Vagina (tissue), 2 donors: ENCODE results near the gene ANO10. TPM values are rescaled to one million over a fixed set of nuclear protein-coding genes. Genes with fewer than 3 reads are reported as not detected.

Experiments used
- DNase-seq, 2 donors: peaks; one replicate each; pipeline ENCODE4 v3.0.0-alpha.2; 2017; ENCODE audit errors: extremely low spot score in 2 of 2
- H3K27ac ChIP-seq: fragments of 200-600 bp; sonication (generic); one replicate; pipeline ENCODE4 v1.5.1; 2019
- H3K27me3 ChIP-seq: fragments of 200-600 bp; sonication (generic); one replicate; pipeline ENCODE4 v1.5.1; 2019
- H3K36me3 ChIP-seq, 2 donors: fragments of 200-600 bp; sonication (generic); one replicate each; pipeline ENCODE4 v1.5.1; 2017 to 2019
- H3K4me1 ChIP-seq: fragments of 200-600 bp; sonication (generic); one replicate; pipeline ENCODE4 v1.5.1; 2019
- H3K4me3 ChIP-seq, 2 donors: fragments of 200-600 bp; sonication (generic); 1 replicate in 1 of 2; 2 replicates in 1 of 2; pipeline ENCODE4 v1.5.1; 2016 to 2019
- H3K9me3 ChIP-seq: fragments of 200-600 bp; sonication (generic); one replicate; pipeline ENCODE4 v1.5.1; 2019
- POLR2A ChIP-seq, 2 donors: fragments of 450-650 bp; IDR thresholded peaks; one replicate each; pipeline ENCODE4 v1.6.1; 2017; ENCODE audit warnings: antibody characterized with exemption in 2 of 2, mild to moderate bottlenecking in 2 of 2, moderate library complexity in 2 of 2
- POLR2AphosphoS5 ChIP-seq, 2 donors: sonication (generic); formaldehyde crosslinking; IDR thresholded peaks; one replicate each; pipeline ENCODE4 v1.9.0; 2017; ENCODE audit warnings: antibody characterized with exemption in 2 of 2, mild to moderate bottlenecking in 2 of 2, low read depth in 1 of 2; ENCODE audit not compliant: insufficient read depth in 1 of 2
- intact Hi-C: fragments of 100-400 bp; cut with DNase I; formaldehyde crosslinking; loops from one replicate; pipeline ENCODE4 v1.15.1; 2023
- total RNA-seq: library from RNA; depleted of rRNA; stranded (reverse); fragments of >200 nt; gene quantifications from one replicate; pipeline ENCODE4 v1.2.3, GENCODE V29; 2016
- TF ChIP-seq, protein P1 (sequence below), 3 experiments: fragments of 450-650 bp in 2 of 3; fragments of 200-600 bp in 1 of 3; sonication (generic) in 1 of 3; IDR thresholded peaks; one replicate each; pipeline ENCODE4 v1.5.1; 2017 to 2019; ENCODE audit warnings: antibody characterized with exemption in 3 of 3, mild to moderate bottlenecking in 2 of 3, moderate library complexity in 2 of 3

The ANO10 gene
- total RNA-seq, 1 donor from 2014 or later: 29.0 TPM

DNA sequence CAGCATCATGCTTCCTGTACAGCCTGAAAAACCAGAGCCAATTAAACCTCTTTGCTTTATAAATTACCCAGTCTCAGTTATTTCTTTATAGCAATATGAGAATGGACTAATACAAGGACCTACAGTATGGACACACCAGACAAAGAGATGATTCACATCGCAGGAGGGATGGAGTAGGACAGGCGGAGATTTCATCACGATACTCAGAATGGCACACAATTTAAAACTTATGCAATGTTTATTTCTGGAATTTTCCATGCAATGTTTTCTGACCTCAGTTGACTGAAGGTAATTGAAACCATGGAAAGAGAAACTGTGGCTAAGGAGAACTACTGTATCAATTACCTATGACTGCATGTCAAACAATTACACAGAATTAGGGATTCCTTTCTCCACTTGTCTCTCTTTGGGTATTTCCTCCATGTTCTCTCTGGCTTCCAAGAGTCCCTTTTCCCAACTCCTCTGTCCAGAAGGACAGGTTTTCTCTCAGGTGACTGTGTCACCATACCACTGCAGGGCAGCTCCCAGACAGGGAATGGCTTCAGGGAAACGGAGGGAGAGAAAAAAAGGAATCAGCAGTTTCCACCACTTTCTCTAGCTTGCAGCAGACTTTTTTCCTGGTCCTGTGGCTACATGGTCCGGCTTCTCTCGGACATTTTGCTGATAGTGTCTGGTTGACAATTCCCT is 3.0 kb upstream of the ANO10 start:
- Histone ChIP-seq H3K27me3 (no peaks in the 10 kb centered on the region), H3K36me3 (no peaks in the 10 kb centered on the region), H3K4me3 (no peak overlapping the region), H3K27ac (no peak overlapping the region), H3K9me3 (no peaks in the 10 kb centered on the region), H3K4me1 (peaks cover 15% of the 10 kb centered on the region)
- intact Hi-C loops: no loop called here
- no peak for DNase-seq
- TF ChIP-seq, protein P1, sequence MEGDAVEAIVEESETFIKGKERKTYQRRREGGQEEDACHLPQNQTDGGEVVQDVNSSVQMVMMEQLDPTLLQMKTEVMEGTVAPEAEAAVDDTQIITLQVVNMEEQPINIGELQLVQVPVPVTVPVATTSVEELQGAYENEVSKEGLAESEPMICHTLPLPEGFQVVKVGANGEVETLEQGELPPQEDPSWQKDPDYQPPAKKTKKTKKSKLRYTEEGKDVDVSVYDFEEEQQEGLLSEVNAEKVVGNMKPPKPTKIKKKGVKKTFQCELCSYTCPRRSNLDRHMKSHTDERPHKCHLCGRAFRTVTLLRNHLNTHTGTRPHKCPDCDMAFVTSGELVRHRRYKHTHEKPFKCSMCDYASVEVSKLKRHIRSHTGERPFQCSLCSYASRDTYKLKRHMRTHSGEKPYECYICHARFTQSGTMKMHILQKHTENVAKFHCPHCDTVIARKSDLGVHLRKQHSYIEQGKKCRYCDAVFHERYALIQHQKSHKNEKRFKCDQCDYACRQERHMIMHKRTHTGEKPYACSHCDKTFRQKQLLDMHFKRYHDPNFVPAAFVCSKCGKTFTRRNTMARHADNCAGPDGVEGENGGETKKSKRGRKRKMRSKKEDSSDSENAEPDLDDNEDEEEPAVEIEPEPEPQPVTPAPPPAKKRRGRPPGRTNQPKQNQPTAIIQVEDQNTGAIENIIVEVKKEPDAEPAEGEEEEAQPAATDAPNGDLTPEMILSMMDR (IDR thresholded peaks at IDR 0.05): no peak
- TF ChIP-seq POLR2A (IDR thresholded peaks at IDR 0.05): no peak

GRCh38 chr3:43620831-43621655 is 768 bp downstream of the ANO10 start:
- Histone ChIP-seq H3K36me3 (no peaks in the 10 kb centered on the region), H3K4me3 (peak overlapping the region; percentile 52 to 82), H3K4me1 (peaks cover 15% of the 10 kb centered on the region), H3K27ac (peak overlapping the region; percentile 92), H3K27me3 (no peaks in the 10 kb centered on the region), H3K9me3 (no peaks in the 10 kb centered on the region)
- TF ChIP-seq POLR2A (IDR thresholded peaks at IDR 0.05): no peak
- TF ChIP-seq POLR2AphosphoS5 (IDR thresholded peaks at IDR 0.05; ENCODE audit: insufficient read depth in 1 of 2, low read depth in 1 of 2): no peak
- TF ChIP-seq, protein P1 (IDR thresholded peaks at IDR 0.05): no peak
- DNase-seq: no peak
- intact Hi-C loops: no loop called here

GRCh38 chr3:43619588-43619987 is 2.2 kb downstream of the ANO10 start:
- Histone ChIP-seq H3K4me1 (peaks cover 15% of the 10 kb centered on the region), H3K27me3 (no peaks in the 10 kb centered on the region), H3K9me3 (no peaks in the 10 kb centered on the region), H3K36me3 (no peaks in the 10 kb centered on the region), H3K4me3 (no peak overlapping the region), H3K27ac (no peak overlapping the region)
- no peak for DNase-seq
- no peak for TF ChIP-seq POLR2A (IDR thresholded peaks at IDR 0.05)
- intact Hi-C loops: no loop called here

DNA sequence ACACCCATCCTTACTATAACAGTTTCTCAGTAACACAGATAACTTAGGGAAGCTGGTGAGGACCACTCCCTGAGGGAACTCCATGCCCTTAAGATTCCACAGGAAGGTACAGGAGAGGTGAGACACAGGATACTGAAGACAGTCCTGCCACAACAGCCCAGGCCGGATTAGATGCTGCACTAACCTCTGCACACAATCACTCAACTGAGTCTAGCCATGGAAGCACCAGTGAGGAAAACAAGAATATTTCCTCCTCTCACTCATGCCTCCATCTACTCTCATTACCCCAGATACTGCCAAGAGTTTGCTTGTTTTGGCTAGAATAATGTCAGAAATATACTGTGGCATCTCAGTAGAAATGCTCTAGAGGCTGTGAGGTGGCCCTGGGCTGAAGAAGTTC is 3.7 kb downstream of the ANO10 start:
- no peak for DNase-seq
- no peaks in the 10 kb centered on the region for H3K36me3 ChIP-seq
- H3K4me1 ChIP-seq: peaks cover 15% of the 10 kb centered on the region
- TF ChIP-seq POLR2AphosphoS5 (IDR thresholded peaks at IDR 0.05; ENCODE audit: insufficient read depth in 1 of 2, low read depth in 1 of 2) (no peak), POLR2A (IDR thresholded peaks at IDR 0.05) (no peak)
- TF ChIP-seq, protein P1 (IDR thresholded peaks at IDR 0.05): no peak
- no peak overlapping the region for H3K4me3 ChIP-seq
- no peaks in the 10 kb centered on the region for H3K9me3 ChIP-seq
- H3K27me3 ChIP-seq: no peaks in the 10 kb centered on the region
- H3K27ac ChIP-seq: no peak overlapping the region
- intact Hi-C loops: no loop called here

- Histone ChIP-seq H3K27me3 (no peaks in the 10 kb centered on the region), H3K4me1 (peaks cover 6% of the 10 kb centered on the region), H3K4me3 (no peak overlapping the region), H3K27ac (no peak overlapping the region), H3K36me3 (no peaks in the 10 kb centered on the region), H3K9me3 (no peaks in the 10 kb centered on the region)
- DNase-seq: no peak
- intact Hi-C loops: no loop called here
- TF ChIP-seq POLR2A (IDR thresholded peaks at IDR 0.05): no peak
- no peak for TF ChIP-seq POLR2AphosphoS5 (IDR thresholded peaks at IDR 0.05; ENCODE audit: insufficient read depth in 1 of 2, low read depth in 1 of 2)
- TF ChIP-seq, protein P1 (IDR thresholded peaks at IDR 0.05): no peak
Observed at GRCh38 chr3:43616034-43616433, 5.8 kb downstream of the ANO10 start.
